ENCODE measurements around the gene ZNF282. TPM values are rescaled to one million over a fixed set of nuclear protein-coding genes. Genes with fewer than 3 reads are reported as not detected.

The ZNF282 gene
- total RNA-seq, 1 experiment from 2014 or later: 44.0 TPM

- CTCF ChIA-PET: no interaction called here
- H3K36me3 ChIP-seq (ENCODE audit: control insufficient read depth, insufficient read depth, low read length): no peaks in the 10 kb centered on the region; the same call in 1 of the 2 replicates
- no TSS peak for BruUV-seq (replicated peaks)
- intact Hi-C loops (cut with micrococcal nuclease; ENCODE audit: unreplicated experiment): no loop called here
- H3K4me1 ChIP-seq: peaks cover 7% of the 10 kb centered on the region; the same call in 1 of the 2 replicates
- H3K4me3 ChIP-seq (ENCODE audit: low read depth, low read length): no peak overlapping the region
- no peaks in the 10 kb centered on the region for H3K9me3 Mint-ChIP-seq (ENCODE audit: unreplicated experiment)
- POLR2A ChIA-PET: no interaction called here
- no peak for DNase-seq
- no peaks in the 10 kb centered on the region for H3K27me3 Mint-ChIP-seq (ENCODE audit: insufficient read depth, unreplicated experiment)
- peaks cover 70% of the 10 kb centered on the region for H3K36me3 Mint-ChIP-seq (ENCODE audit: insufficient read depth, unreplicated experiment)
- no peaks in the 10 kb centered on the region for H3K4me1 Mint-ChIP-seq (ENCODE audit: low read depth, unreplicated experiment)
- no peak overlapping the region for H3K27ac Mint-ChIP-seq (ENCODE audit: unreplicated experiment)
- no peak for TF ChIP-seq CTCF (IDR thresholded peaks at IDR 0.05; ENCODE audit: insufficient read depth in 1 of 2, low read depth in 1 of 2, low read length in 1 of 2, severe bottlenecking in 1 of 2, unreplicated experiment in 1 of 2)
- no peak overlapping the region for H3K4me3 Mint-ChIP-seq (ENCODE audit: unreplicated experiment)
- no peaks in the 10 kb centered on the region for H3K27me3 ChIP-seq (replicated peaks; ENCODE audit: control insufficient read depth, insufficient read depth, low read length)
- no peaks in the 10 kb centered on the region for H3K9me3 ChIP-seq
Observed at GRCh38 chr7:149218469-149219420, 23.4 kb downstream of the ZNF282 start.

GRCh38 chr7:149220534-149220933, 25.2 kb downstream of the ZNF282 start:
- no peaks in the 10 kb centered on the region; the same call in 1 of the 2 replicates for H3K36me3 ChIP-seq (ENCODE audit: control insufficient read depth, insufficient read depth, low read length)
- ChIA-PET POLR2A (no interaction called here), CTCF (no interaction called here)
- Mint-ChIP-seq H3K36me3 (ENCODE audit: insufficient read depth, unreplicated experiment) (peaks cover 68% of the 10 kb centered on the region), H3K27me3 (ENCODE audit: insufficient read depth, unreplicated experiment) (no peaks in the 10 kb centered on the region), H3K4me3 (ENCODE audit: unreplicated experiment) (no peak overlapping the region), H3K4me1 (ENCODE audit: low read depth, unreplicated experiment) (no peaks in the 10 kb centered on the region), H3K9me3 (ENCODE audit: unreplicated experiment) (no peaks in the 10 kb centered on the region), H3K27ac (ENCODE audit: unreplicated experiment) (no peak overlapping the region)
- no TSS peak for BruUV-seq (replicated peaks)
- peaks cover 7% of the 10 kb centered on the region; the same call in 1 of the 2 replicates for H3K4me1 ChIP-seq
- intact Hi-C loops (cut with micrococcal nuclease; ENCODE audit: unreplicated experiment): no loop called here
- no peak overlapping the region for H3K4me3 ChIP-seq (ENCODE audit: low read depth, low read length)
- no peaks in the 10 kb centered on the region for H3K9me3 ChIP-seq
- no peak for DNase-seq
- TF ChIP-seq CTCF (IDR thresholded peaks at IDR 0.05; ENCODE audit: insufficient read depth in 1 of 2, low read depth in 1 of 2, low read length in 1 of 2, severe bottlenecking in 1 of 2, unreplicated experiment in 1 of 2): no peak
- H3K27me3 ChIP-seq (replicated peaks; ENCODE audit: control insufficient read depth, insufficient read depth, low read length): no peaks in the 10 kb centered on the region

GRCh38 chr7:149223176-149223575, 27.8 kb downstream of the ZNF282 start:
- intact Hi-C loops (cut with micrococcal nuclease; ENCODE audit: unreplicated experiment): no loop called here
- H3K9me3 Mint-ChIP-seq (ENCODE audit: unreplicated experiment): no peaks in the 10 kb centered on the region

More at GRCh38 chr7:149223176-149223575, 27.8 kb downstream of the ZNF282 start:
- TF ChIP-seq CTCF (IDR thresholded peaks at IDR 0.05; ENCODE audit: insufficient read depth in 1 of 2, low read depth in 1 of 2, low read length in 1 of 2, severe bottlenecking in 1 of 2, unreplicated experiment in 1 of 2): no peak
- no peak overlapping the region for H3K27ac Mint-ChIP-seq (ENCODE audit: unreplicated experiment)
- Histone ChIP-seq H3K4me3 (ENCODE audit: low read depth, low read length) (no peak overlapping the region), H3K9me3 (no peaks in the 10 kb centered on the region), H3K36me3 (ENCODE audit: control insufficient read depth, insufficient read depth, low read length) (no peaks in the 10 kb centered on the region; the same call in 1 of the 2 replicates), H3K4me1 (no peaks in the 10 kb centered on the region), H3K27me3 (replicated peaks; ENCODE audit: control insufficient read depth, insufficient read depth, low read length) (no peaks in the 10 kb centered on the region)
- DNase-seq: no peak
- ChIA-PET POLR2A (no interaction called here), CTCF (no interaction called here)
- no peaks in the 10 kb centered on the region for H3K4me1 Mint-ChIP-seq (ENCODE audit: low read depth, unreplicated experiment)
- BruUV-seq (replicated peaks): no TSS peak
- H3K4me3 Mint-ChIP-seq (ENCODE audit: unreplicated experiment): no peak overlapping the region
- H3K27me3 Mint-ChIP-seq (ENCODE audit: insufficient read depth, unreplicated experiment): no peaks in the 10 kb centered on the region
- peaks cover 54% of the 10 kb centered on the region for H3K36me3 Mint-ChIP-seq (ENCODE audit: insufficient read depth, unreplicated experiment)

Measured in Caco-2 (cell line).